ENCODE results near the gene ASTN2. TPM values are rescaled to one million over a fixed set of nuclear protein-coding genes. Genes with fewer than 3 reads are reported as not detected.

ASTN2 gene
- total RNA-seq, 1 donor from 2014 or later, result 2.7 TPM

DNA sequence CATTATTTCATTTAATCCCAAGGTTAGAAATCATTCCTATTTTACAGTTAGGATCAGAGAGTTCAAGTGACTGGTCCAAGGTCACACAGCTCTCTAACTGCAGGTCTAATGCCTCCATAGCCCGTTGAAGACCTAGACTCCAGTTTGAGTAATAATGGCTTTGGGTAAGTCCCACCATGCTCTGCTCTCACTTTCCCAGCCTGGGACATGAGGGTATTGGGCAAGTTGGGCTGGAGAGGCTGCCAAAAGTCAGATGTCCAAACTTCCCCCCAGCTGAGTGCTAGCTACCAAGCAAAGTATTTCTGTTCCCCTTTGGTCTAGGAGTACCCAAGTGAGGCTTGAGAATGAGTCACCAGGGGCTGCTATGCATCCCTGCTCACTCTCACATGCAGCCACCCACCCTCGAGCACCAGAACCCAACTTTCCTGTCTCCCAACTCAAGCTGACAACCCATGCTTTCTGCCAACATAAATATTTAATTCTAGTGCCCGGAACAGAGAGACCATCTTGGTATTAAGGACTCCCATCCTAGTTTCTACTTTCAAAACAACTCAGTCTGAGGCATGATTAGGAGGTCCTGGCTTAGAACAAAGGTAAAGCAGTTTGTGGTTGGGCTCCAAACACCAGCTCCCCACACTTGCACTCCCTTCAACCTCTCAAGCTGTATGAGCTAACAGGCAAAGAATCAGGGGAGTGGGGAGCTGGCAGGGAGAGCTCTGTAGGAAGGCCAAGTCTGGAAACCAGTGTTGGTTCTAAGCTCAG is 964.3 kb downstream of the ASTN2 start:
- Mint-ChIP-seq H3K9me3 (no peaks in the 10 kb centered on the region), H3K27ac (no peak overlapping the region), H3K27me3 (ENCODE audit: low read depth) (no peaks in the 10 kb centered on the region), H3K36me3 (ENCODE audit: low read depth) (no peaks in the 10 kb centered on the region), H3K4me1 (ENCODE audit: low read depth) (no peaks in the 10 kb centered on the region), H3K4me3 (ENCODE audit: low read depth) (no peak overlapping the region)
- DNase-seq (ENCODE audit: low spot score), result no peak
- intact Hi-C loops (cut with micrococcal nuclease), result no loop called here

DNA sequence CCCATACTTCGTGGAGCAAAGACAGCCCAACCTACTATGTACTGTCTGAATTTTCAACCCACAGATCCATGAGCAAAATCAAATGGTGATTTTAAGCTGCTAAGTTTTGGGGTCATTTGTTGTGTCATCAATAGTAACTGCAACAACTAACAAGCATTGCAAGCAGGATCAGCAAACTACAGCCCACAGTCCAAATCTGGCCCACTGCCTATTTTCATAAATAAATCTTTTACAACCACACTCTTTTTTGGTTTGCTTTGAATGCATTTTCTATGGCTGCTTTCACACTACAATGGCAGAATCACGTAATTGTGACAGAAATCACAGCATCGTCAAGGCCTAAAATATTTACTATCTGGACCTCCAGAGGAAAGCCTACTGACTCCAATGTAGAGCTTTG is 964.9 kb downstream of the ASTN2 start:
- Mint-ChIP-seq H3K4me1 (ENCODE audit: low read depth) (no peaks in the 10 kb centered on the region), H3K27me3 (ENCODE audit: low read depth) (no peaks in the 10 kb centered on the region), H3K4me3 (ENCODE audit: low read depth) (no peak overlapping the region), H3K27ac (no peak overlapping the region), H3K36me3 (ENCODE audit: low read depth) (no peaks in the 10 kb centered on the region), H3K9me3 (no peaks in the 10 kb centered on the region)
- intact Hi-C loops (cut with micrococcal nuclease), result no loop called here
- no peak for DNase-seq (ENCODE audit: low spot score)

- H3K4me3 Mint-ChIP-seq (ENCODE audit: low read depth), result no peak overlapping the region
- H3K9me3 Mint-ChIP-seq, result no peaks in the 10 kb centered on the region
- H3K4me1 Mint-ChIP-seq (ENCODE audit: low read depth), result no peaks in the 10 kb centered on the region
- no peak for DNase-seq (ENCODE audit: low spot score)
- H3K27ac Mint-ChIP-seq, result no peak overlapping the region
- H3K36me3 Mint-ChIP-seq (ENCODE audit: low read depth), result no peaks in the 10 kb centered on the region
- intact Hi-C loops (cut with micrococcal nuclease), result no loop called here
- H3K27me3 Mint-ChIP-seq (ENCODE audit: low read depth), result no peaks in the 10 kb centered on the region
Observed at GRCh38 chr9:116448431-116448830, 966.4 kb downstream of the ASTN2 start.

- H3K4me1 Mint-ChIP-seq (ENCODE audit: low read depth), result no peaks in the 10 kb centered on the region
- H3K27ac Mint-ChIP-seq, result no peak overlapping the region
- H3K27me3 Mint-ChIP-seq (ENCODE audit: low read depth), result no peaks in the 10 kb centered on the region
- H3K9me3 Mint-ChIP-seq, result no peaks in the 10 kb centered on the region
- H3K36me3 Mint-ChIP-seq (ENCODE audit: low read depth), result no peaks in the 10 kb centered on the region
- intact Hi-C loops (cut with micrococcal nuclease), result no loop called here
- no peak for DNase-seq (ENCODE audit: low spot score)
- H3K4me3 Mint-ChIP-seq (ENCODE audit: low read depth), result no peak overlapping the region
Observed at GRCh38 chr9:116447934-116448333, 966.9 kb downstream of the ASTN2 start.

GRCh38 chr9:116442528-116442927 is 972.3 kb downstream of the ASTN2 start:
- no peaks in the 10 kb centered on the region for H3K9me3 Mint-ChIP-seq
- no peaks in the 10 kb centered on the region for H3K4me1 Mint-ChIP-seq (ENCODE audit: low read depth)
- H3K36me3 Mint-ChIP-seq (ENCODE audit: low read depth), result no peaks in the 10 kb centered on the region
- H3K27ac Mint-ChIP-seq, result no peak overlapping the region
- no peak for DNase-seq (ENCODE audit: low spot score)
- intact Hi-C loops (cut with micrococcal nuclease), result no loop called here
- H3K27me3 Mint-ChIP-seq (ENCODE audit: low read depth), result no peaks in the 10 kb centered on the region
- no peak overlapping the region for H3K4me3 Mint-ChIP-seq (ENCODE audit: low read depth)

DNA sequence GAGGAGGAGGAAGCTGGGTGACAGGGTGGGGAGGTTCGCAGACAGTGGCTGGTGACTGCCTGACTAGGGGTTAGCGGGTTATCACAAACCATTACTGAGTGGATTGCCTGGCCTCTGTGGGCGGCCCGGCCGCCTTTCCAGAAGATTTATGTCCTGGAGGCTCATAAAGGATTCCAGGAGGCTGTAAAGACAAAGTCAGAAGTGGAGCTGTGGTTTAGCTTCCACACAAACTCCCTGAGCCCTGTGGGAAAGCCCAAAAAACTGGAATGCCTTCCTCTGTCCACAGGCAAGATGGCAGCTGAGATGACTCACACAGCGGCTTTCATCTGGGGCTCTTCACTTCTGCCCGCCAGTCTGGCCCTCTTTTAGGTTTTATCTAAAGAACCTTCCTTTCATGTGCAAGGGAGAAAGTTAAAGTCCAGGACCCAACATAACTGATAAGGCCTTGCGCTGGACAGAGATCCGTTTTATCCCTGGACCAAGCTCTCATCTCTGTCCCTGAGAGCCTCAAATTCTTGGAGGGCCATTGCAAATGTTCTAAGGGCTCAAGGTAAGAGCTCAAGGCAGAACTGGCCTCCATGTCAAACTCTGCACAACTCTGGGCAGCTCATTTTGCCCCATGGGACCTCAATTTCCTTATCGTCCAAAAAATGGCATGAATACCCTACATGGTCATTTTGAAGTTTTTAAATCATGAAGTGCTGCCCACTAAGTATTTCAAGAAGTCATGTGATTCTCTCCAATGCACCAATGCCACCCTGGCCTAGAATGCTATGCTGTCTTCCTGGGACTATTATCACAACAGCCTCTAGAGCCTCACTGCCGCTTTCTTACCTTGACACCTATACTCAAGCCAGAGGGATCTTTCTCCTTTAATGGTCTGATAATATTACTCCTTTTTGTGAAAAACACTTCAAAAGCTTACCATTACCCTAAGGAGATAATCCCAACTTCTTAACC is 977.2 kb downstream of the ASTN2 start:
- no peak overlapping the region for H3K27ac Mint-ChIP-seq
- no peaks in the 10 kb centered on the region for H3K27me3 Mint-ChIP-seq (ENCODE audit: low read depth)
- intact Hi-C loops (cut with micrococcal nuclease), result no loop called here
- H3K36me3 Mint-ChIP-seq (ENCODE audit: low read depth), result no peaks in the 10 kb centered on the region
- no peaks in the 10 kb centered on the region for H3K4me1 Mint-ChIP-seq (ENCODE audit: low read depth)
- H3K9me3 Mint-ChIP-seq, result no peaks in the 10 kb centered on the region
- no peak for DNase-seq (ENCODE audit: low spot score)
- no peak overlapping the region for H3K4me3 Mint-ChIP-seq (ENCODE audit: low read depth)

- no peak overlapping the region for H3K27ac Mint-ChIP-seq
- no peaks in the 10 kb centered on the region for H3K36me3 Mint-ChIP-seq (ENCODE audit: low read depth)
- H3K27me3 Mint-ChIP-seq (ENCODE audit: low read depth), result no peaks in the 10 kb centered on the region
- no peaks in the 10 kb centered on the region for H3K4me1 Mint-ChIP-seq (ENCODE audit: low read depth)
- DNase-seq (ENCODE audit: low spot score), result no peak
- H3K9me3 Mint-ChIP-seq, result no peaks in the 10 kb centered on the region
- no peak overlapping the region for H3K4me3 Mint-ChIP-seq (ENCODE audit: low read depth)
- intact Hi-C loops (cut with micrococcal nuclease), result no loop called here
Observed at GRCh38 chr9:116436121-116436520, 978.7 kb downstream of the ASTN2 start.

GRCh38 chr9:116435706-116436105 is 979.2 kb downstream of the ASTN2 start:
- H3K4me1 Mint-ChIP-seq (ENCODE audit: low read depth), result no peaks in the 10 kb centered on the region
- no peak overlapping the region for H3K4me3 Mint-ChIP-seq (ENCODE audit: low read depth)
- H3K9me3 Mint-ChIP-seq, result no peaks in the 10 kb centered on the region
- intact Hi-C loops (cut with micrococcal nuclease), result no loop called here
- no peak for DNase-seq (ENCODE audit: low spot score)
- no peaks in the 10 kb centered on the region for H3K36me3 Mint-ChIP-seq (ENCODE audit: low read depth)
- H3K27me3 Mint-ChIP-seq (ENCODE audit: low read depth), result no peaks in the 10 kb centered on the region
- H3K27ac Mint-ChIP-seq, result no peak overlapping the region

DNA sequence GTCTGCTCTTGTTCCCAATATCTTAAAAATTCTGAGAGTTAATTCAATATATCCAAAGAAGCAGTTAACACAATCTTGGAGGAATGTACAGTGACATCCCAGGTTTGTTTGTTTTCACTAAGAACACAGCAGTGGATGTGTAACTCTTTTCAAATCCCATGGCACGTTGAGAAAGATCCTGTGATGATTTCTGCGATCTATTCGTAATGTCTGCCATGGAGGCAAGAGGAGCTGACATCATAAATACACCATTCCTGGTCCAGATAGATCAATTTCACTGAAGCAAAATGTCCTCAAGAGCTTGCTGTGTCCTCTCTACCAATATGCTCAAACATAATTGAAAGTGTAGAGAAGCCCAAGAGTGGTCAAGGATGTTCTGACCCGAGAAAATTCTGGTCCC is 980.5 kb downstream of the ASTN2 start:
- no peaks in the 10 kb centered on the region for H3K27me3 Mint-ChIP-seq (ENCODE audit: low read depth)
- no peak overlapping the region for H3K27ac Mint-ChIP-seq
- no peak overlapping the region for H3K4me3 Mint-ChIP-seq (ENCODE audit: low read depth)
- intact Hi-C loops (cut with micrococcal nuclease), result no loop called here
- no peak for DNase-seq (ENCODE audit: low spot score)
- H3K36me3 Mint-ChIP-seq (ENCODE audit: low read depth), result no peaks in the 10 kb centered on the region
- no peaks in the 10 kb centered on the region for H3K9me3 Mint-ChIP-seq
- H3K4me1 Mint-ChIP-seq (ENCODE audit: low read depth), result no peaks in the 10 kb centered on the region

GRCh38 chr9:116432051-116432450 is 982.8 kb downstream of the ASTN2 start:
- intact Hi-C loops (cut with micrococcal nuclease), result no loop called here
- no peaks in the 10 kb centered on the region for H3K4me1 Mint-ChIP-seq (ENCODE audit: low read depth)
- no peak overlapping the region for H3K4me3 Mint-ChIP-seq (ENCODE audit: low read depth)
- no peaks in the 10 kb centered on the region for H3K36me3 Mint-ChIP-seq (ENCODE audit: low read depth)
- H3K27ac Mint-ChIP-seq, result no peak overlapping the region
- no peak for DNase-seq (ENCODE audit: low spot score)
- no peaks in the 10 kb centered on the region for H3K9me3 Mint-ChIP-seq
- H3K27me3 Mint-ChIP-seq (ENCODE audit: low read depth), result no peaks in the 10 kb centered on the region

GRCh38 chr9:116430849-116431248 is 984.0 kb downstream of the ASTN2 start:
- no peaks in the 10 kb centered on the region for H3K36me3 Mint-ChIP-seq (ENCODE audit: low read depth)
- H3K4me1 Mint-ChIP-seq (ENCODE audit: low read depth), result no peaks in the 10 kb centered on the region
- no peaks in the 10 kb centered on the region for H3K27me3 Mint-ChIP-seq (ENCODE audit: low read depth)
- no peak overlapping the region for H3K27ac Mint-ChIP-seq
- intact Hi-C loops (cut with micrococcal nuclease), result no loop called here
- H3K4me3 Mint-ChIP-seq (ENCODE audit: low read depth), result no peak overlapping the region
- no peaks in the 10 kb centered on the region for H3K9me3 Mint-ChIP-seq
- no peak for DNase-seq (ENCODE audit: low spot score)

- H3K9me3 Mint-ChIP-seq, result no peaks in the 10 kb centered on the region
- H3K4me3 Mint-ChIP-seq (ENCODE audit: low read depth), result no peak overlapping the region
- no peaks in the 10 kb centered on the region for H3K4me1 Mint-ChIP-seq (ENCODE audit: low read depth)
- H3K27me3 Mint-ChIP-seq (ENCODE audit: low read depth), result no peaks in the 10 kb centered on the region
- no peaks in the 10 kb centered on the region for H3K36me3 Mint-ChIP-seq (ENCODE audit: low read depth)
- intact Hi-C loops (cut with micrococcal nuclease), result no loop called here
- no peak overlapping the region for H3K27ac Mint-ChIP-seq
- no peak for DNase-seq (ENCODE audit: low spot score)
Observed at GRCh38 chr9:116425244-116425643, 989.6 kb downstream of the ASTN2 start.

- Mint-ChIP-seq H3K4me1 (ENCODE audit: low read depth) (no peaks in the 10 kb centered on the region), H3K27ac (no peak overlapping the region), H3K9me3 (no peaks in the 10 kb centered on the region), H3K4me3 (ENCODE audit: low read depth) (no peak overlapping the region), H3K36me3 (ENCODE audit: low read depth) (no peaks in the 10 kb centered on the region), H3K27me3 (ENCODE audit: low read depth) (no peaks in the 10 kb centered on the region)
- DNase-seq (ENCODE audit: low spot score), result no peak
- intact Hi-C loops (cut with micrococcal nuclease), result no loop called here
Observed at GRCh38 chr9:116423149-116423548, 991.7 kb downstream of the ASTN2 start.

Measured in activated T-helper 2 cell treated with anti-CD3 and anti-CD28 coated beads, Interferon-gamma antibody, Interleukin-2, Interleukin-4, amounts not matched to agents 10 μg/mL and 5 μg/mL and 100 μg/mL, durations not matched to agents 14 hours and 24 hours and 36 hours (primary cell).